DND-41 (cell line): ENCODE results near the gene ST7.

Experiments used
- CTCF ChIP-seq: IDR thresholded peaks from 2 replicates; pipeline ENCODE4 v1.5.1; 2012; ENCODE audit warnings: borderline replicate concordance, low read length, moderate library complexity, mild to moderate bottlenecking; ENCODE audit not compliant: poor library complexity, severe bottlenecking; ENCODE audit errors: extremely low read depth
- EZH2 ChIP-seq: IDR thresholded peaks from 3 replicates; pipeline ENCODE4 v1.6.1; 2012; ENCODE audit warnings: borderline replicate concordance, low read depth, mild to moderate bottlenecking, moderate library complexity, low read length, inconsistent platforms; ENCODE audit not compliant: severe bottlenecking

- TF ChIP-seq CTCF: no peak
- no peak for TF ChIP-seq EZH2
These were observed 61.4 kb downstream of the ST7 start for GRCh38 chr7:117014673-117015133.
